HCT116 (cell line): ENCODE results near the gene NPFF.

Experiments
- CEBPB ChIP-seq: IDR thresholded peaks from 2 replicates; pipeline ENCODE4 v1.6.1; 2012; ENCODE audit warnings: low read depth
- CTCF ChIP-seq, 3 experiments: fragments of 200-600 bp in 1 of 3; sonication (generic) in 1 of 3; IDR thresholded peaks in 2 of 3; conservative IDR thresholded peaks in 1 of 3; 2 replicates each; pipeline ENCODE4 v1.5.1; 2012 to 2017; ENCODE audit warnings: low read depth in 2 of 3, low read length in 2 of 3, antibody characterized with exemption in 1 of 3, borderline replicate concordance in 1 of 3, control low read depth in 1 of 3, mild to moderate bottlenecking in 1 of 3, mixed read lengths in 1 of 3, mixed run types in 1 of 3, moderate library complexity in 1 of 3; ENCODE audit not compliant: insufficient read depth in 1 of 3
- EZH2 ChIP-seq: fragments of 200-600 bp; sonication (generic); IDR thresholded peaks from 2 replicates; pipeline ENCODE4 v1.6.1; 2017; ENCODE audit warnings: antibody characterized with exemption, mixed run types
- POLR2A ChIP-seq: IDR thresholded peaks from 2 replicates; pipeline ENCODE4 v1.7.0; 2011; ENCODE audit warnings: borderline replicate concordance; ENCODE audit not compliant: insufficient read depth, insufficient read length; ENCODE audit errors: extremely low read depth
- RAD21 ChIP-seq: IDR thresholded peaks from 2 replicates; pipeline ENCODE4 v1.6.1; 2012; ENCODE audit warnings: low read depth, mild to moderate bottlenecking
- SP1 ChIP-seq: IDR thresholded peaks from 2 replicates; pipeline ENCODE4 v1.6.1; 2012; ENCODE audit warnings: low read depth

DNA sequence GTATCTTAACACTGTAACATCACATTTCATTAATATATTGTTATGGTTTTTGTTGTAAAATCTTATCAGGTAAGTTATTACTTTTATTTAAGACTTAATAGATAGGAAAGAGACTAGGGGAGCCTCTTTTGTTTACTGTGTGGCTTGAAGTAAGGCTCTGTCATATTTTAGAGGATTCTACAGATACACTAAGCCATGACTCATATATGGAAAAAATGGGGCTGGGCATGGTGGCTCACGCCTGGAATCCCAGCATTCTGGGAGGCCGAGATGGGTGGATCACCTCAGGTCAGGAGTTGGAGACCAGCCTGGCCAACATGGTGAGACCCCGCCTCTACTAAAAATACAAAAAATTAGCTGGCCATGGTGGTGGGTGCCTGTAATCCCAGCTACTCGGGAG, 23.6 kb upstream of the NPFF start:
- TF ChIP-seq POLR2A (no peak), CTCF (IDR thresholded peaks at IDR 0.05 in 2 of 3, conservative IDR thresholded peaks at IDR 0.05 in 1 of 3; ENCODE audit: borderline replicate concordance in 1 of 3, insufficient read depth in 1 of 3, low read depth in 2 of 3, low read length in 2 of 3) (no peak), RAD21 (no peak), CEBPB (no peak), SP1 (no peak), EZH2 (no peak)
